ENCODE measurements around the gene DCBLD2.

Gene DCBLD2

DNA sequence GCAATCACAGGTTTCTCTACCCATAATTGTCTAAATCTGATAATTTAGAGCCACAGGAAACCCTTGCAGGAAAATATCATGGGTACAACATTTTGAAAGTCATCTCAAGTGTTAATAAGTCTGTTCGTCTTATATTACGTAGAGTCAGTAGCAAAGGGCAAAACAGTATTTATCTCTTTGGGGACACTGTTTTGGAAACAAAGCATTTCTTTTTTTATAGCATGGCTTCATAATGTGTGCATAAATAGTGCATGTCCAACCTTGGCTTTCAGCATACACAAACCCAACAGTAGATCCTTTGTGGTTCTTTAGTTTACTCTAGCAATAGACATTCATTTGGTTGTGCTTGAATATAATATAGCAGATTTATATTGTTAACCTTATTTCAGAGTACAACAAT, 114.3 kb downstream of the DCBLD2 start:
- Histone ChIP-seq H3K4me3 (no peak overlapping the region), H3K27me3 (ENCODE audit: low read depth) (no peaks in the 10 kb centered on the region), H3K4me1 (no peaks in the 10 kb centered on the region), H3K9me3 (no peaks in the 10 kb centered on the region), H3K36me3 (replicated peaks) (no peaks in the 10 kb centered on the region)
- DNase-seq (ENCODE audit: low spot score in 2 of 2) = no peak
- in situ Hi-C loops (cut with MboI; ENCODE audit: low sequenced_read_pairs) = no loop called here

DNA sequence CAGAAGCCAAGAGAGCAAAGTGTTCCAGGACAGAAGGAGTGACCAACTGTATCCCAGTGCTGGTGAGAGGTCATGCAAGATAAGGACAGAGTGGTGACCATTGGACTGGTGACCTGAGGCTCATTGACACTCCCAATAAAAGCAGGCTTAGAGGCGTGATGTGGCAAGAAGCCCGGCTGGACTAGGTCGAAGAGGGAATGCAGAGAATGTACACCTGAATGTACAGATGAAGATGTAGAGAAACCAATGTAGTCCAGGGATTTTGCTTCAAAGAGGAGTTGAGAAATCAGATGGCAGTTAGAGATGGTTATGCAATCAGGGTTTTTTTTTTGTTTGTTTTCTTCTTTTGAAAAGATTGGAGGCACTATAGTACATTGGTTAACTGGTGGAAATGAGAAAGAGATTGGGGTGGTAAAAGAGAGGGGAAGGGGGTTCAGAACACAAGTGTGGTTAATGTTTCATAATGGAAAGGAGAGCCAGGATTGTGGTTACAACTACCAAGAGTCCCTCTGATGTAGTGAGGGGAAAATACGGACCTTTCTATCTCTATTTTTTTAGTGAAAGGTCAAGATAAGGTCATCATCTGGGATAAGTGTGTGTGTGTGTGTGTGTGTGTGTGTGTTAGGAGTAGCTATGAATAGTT, 115.0 kb downstream of the DCBLD2 start:
- Histone ChIP-seq H3K4me1 (no peaks in the 10 kb centered on the region), H3K4me3 (no peak overlapping the region), H3K27me3 (ENCODE audit: low read depth) (no peaks in the 10 kb centered on the region), H3K36me3 (replicated peaks) (no peaks in the 10 kb centered on the region), H3K9me3 (no peaks in the 10 kb centered on the region)
- in situ Hi-C loops (cut with MboI; ENCODE audit: low sequenced_read_pairs) = no loop called here
- DNase-seq (ENCODE audit: low spot score in 2 of 2) = no peak

DNA sequence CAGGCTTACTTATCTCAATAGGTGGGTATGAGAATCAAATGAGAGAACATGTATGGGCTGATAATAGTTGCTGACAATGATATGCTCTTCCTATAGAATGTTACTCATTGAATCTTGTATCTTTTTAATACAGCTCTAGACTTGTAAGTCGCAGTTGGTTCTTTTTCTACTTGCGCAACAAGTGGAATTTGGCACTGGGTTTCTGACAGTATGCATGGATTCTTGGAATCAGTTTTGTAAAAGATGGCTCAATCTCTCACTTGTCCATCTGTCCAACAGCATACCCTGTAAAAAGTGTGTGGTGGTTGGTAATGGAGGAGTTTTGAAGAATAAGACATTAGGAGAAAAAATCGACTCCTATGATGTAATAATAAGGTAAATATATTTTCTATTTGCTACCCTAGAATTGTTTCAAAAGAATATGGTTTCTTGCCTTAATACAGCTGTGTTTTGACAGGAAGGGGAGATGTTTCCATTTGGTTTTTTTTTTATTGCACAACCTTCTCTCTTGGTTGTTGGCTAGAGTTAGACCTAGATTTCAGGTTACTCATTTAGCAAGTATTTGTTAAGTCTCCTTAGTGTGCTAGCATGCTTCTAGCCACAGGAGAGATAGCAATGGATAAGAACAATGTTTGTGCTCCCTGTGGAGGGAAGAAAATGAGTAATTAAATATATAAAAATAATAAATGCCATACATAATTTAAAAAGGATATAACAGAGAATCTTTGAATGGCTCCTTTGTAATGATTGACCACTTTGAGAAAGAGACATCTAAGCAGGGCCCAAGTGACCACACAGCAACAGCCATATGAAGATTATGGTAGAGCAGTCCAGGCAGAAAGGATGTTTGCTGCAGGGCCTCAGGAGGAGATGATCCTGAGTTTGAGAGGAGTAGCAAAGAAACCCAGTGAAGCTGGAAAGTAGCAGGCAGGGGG, 116.6 kb downstream of the DCBLD2 start:
- Histone ChIP-seq H3K27me3 (ENCODE audit: low read depth) (no peaks in the 10 kb centered on the region), H3K4me1 (no peaks in the 10 kb centered on the region), H3K9me3 (no peaks in the 10 kb centered on the region), H3K36me3 (replicated peaks) (no peaks in the 10 kb centered on the region), H3K4me3 (no peak overlapping the region)
- DNase-seq (ENCODE audit: low spot score in 2 of 2) = no peak
- in situ Hi-C loops (cut with MboI; ENCODE audit: low sequenced_read_pairs) = no loop called here

DNA sequence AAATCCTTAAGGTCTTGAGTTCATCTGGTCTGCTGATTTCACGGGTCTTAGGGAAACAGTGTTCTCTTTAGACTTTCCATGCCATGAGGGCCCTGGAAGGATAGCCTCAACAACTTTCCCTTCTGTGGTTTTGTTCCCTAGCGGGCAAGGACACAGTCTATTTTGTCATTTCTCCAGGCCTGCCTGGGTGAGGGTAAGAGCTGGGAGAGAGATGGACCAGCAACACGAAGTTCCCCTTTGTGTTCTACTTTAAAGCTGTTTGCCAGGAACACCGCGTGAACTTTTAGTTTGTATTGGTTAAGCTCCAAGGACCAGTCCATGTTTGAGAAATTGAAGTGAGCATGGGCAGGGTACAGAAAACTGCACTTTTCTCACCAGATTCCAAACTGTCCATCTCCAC, 117.5 kb downstream of the DCBLD2 start:
- Histone ChIP-seq H3K27me3 (ENCODE audit: low read depth) (no peaks in the 10 kb centered on the region), H3K4me3 (no peak overlapping the region), H3K9me3 (no peaks in the 10 kb centered on the region), H3K36me3 (replicated peaks) (no peaks in the 10 kb centered on the region), H3K4me1 (no peaks in the 10 kb centered on the region)
- in situ Hi-C loops (cut with MboI; ENCODE audit: low sequenced_read_pairs) = no loop called here
- no peak for DNase-seq (ENCODE audit: low spot score in 2 of 2)

DNA sequence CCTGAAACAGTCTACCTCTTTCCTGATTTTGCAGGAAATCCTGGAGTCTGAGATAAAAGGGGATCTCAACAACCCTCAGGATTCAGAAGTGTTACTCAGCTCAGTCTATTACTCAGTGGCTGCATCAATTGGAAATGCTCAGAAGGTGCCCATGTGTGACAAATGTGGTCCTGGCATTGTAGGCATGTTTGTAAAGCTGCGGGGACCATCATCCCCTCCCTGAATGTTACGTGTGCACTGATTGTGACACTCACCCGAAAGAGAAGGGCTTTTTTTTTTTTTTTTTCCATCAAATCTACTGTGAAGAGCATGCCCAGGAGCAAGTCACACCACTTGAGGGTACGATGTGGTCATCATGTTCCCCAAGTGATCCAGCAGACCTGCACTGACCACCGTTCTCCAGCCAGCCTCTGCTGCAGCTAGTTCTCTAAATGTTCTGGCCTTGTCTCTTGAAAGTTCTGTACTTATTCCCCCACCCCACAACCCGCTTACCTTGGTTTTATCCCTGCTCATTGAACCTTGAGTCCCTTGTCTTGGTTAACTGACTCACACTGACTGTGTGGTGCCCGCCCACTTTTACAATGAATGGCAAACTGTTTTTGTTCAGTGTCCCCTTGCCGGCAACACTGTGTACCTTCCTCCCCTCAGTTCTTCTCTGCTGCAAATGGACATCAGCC, 118.5 kb downstream of the DCBLD2 start:
- Histone ChIP-seq H3K36me3 (replicated peaks) (no peaks in the 10 kb centered on the region), H3K27me3 (ENCODE audit: low read depth) (no peaks in the 10 kb centered on the region), H3K9me3 (no peaks in the 10 kb centered on the region), H3K4me1 (no peaks in the 10 kb centered on the region), H3K4me3 (no peak overlapping the region)
- no peak for DNase-seq (ENCODE audit: low spot score in 2 of 2)
- in situ Hi-C loops (cut with MboI; ENCODE audit: low sequenced_read_pairs) = no loop called here

DNA sequence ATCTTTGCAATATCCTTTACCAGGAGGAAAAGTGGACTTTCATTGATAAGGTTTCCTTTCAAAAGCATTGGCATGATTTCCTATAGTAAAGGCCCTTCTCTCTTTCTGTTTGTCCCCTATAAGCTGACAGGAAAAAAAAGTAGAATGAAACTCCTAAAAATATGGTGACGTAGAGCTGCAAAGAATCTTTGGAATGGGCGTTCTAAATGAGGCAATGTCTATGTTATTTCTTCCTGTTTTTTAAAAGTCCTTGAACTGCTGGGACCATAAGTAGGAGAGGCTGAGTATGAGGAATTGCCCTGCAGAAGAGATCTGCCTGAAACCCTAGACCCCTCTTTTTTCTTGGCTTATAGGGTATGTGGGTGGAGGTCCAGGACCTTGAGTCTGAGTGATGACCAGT, 121.2 kb downstream of the DCBLD2 start:
- no peak for DNase-seq (ENCODE audit: low spot score in 2 of 2)
- no peaks in the 10 kb centered on the region for H3K36me3 ChIP-seq (replicated peaks)
- H3K4me1 ChIP-seq = no peaks in the 10 kb centered on the region
- H3K27me3 ChIP-seq (ENCODE audit: low read depth) = no peaks in the 10 kb centered on the region
- H3K4me3 ChIP-seq = no peak overlapping the region
- in situ Hi-C loops (cut with MboI; ENCODE audit: low sequenced_read_pairs) = no loop called here
- no peaks in the 10 kb centered on the region for H3K9me3 ChIP-seq

DNA sequence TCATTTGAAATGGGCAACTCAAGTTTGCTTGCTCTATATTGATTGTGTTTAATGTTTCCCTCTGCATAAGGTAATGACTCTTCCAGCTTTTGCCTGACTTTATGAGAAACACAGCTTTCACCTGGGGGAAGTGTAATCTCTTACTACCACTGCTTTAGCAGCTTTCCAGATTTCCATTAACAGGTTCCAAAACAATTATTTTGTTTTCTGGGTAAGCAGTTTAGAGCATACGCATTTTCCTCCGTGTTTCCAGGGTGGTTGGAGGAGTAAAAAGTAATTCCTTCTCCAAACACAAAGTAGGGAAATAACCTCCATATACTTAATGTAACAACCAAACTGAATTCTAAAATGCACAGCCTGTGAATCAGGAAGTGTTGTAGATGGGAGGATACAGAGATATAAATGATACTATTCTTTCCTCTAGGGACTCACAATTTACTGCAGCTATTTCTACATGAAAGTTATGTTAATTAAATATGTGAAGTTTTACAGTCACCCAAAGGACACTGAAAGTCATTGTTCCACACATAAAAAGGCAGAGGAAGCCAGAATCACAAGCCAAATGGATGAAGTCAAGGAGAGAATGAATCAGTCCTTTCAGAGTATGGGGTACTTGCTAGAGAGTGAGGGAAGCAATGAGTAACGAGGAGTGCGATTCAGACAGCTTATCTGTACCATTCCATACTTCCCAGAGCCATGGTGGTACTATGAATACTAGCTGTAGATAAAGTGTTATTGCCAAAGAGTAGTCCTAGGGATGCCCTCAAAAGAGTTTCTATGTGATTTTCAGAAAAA, 121.8 kb downstream of the DCBLD2 start:
- no peak for DNase-seq (ENCODE audit: low spot score in 2 of 2)
- Histone ChIP-seq H3K36me3 (replicated peaks) (no peaks in the 10 kb centered on the region), H3K9me3 (no peaks in the 10 kb centered on the region), H3K4me3 (no peak overlapping the region), H3K27me3 (ENCODE audit: low read depth) (no peaks in the 10 kb centered on the region), H3K4me1 (no peaks in the 10 kb centered on the region)
- in situ Hi-C loops (cut with MboI; ENCODE audit: low sequenced_read_pairs) = no loop called here

DNA sequence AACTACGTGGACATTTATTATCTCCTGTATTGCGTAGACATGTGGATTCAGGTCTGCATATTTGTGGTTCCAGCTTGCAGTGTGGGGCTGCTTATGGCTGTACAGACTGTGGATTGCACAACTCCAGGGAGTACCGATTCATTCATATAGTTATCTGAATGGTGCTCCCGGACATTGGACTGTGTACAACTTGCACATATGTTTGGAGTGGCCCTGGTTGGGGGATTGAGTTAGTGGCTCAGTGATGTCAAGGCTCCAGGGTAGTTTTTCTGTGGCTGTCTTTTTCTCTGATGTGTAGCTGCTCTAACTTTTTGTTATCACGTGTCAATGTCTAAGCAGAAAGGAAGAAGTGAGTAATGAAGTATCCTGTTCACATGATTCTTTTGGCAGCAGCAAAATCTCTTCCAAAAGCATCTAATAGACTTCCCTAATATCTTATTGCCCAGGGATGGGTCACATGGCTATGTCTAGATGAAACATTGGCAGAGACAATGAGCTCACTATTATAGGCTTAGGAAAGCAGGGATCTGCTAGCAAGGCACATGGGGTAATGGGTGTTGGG, 122.6 kb downstream of the DCBLD2 start:
- H3K4me1 ChIP-seq = no peaks in the 10 kb centered on the region
- in situ Hi-C loops (cut with MboI; ENCODE audit: low sequenced_read_pairs) = no loop called here
- DNase-seq (ENCODE audit: low spot score in 2 of 2) = no peak
- no peaks in the 10 kb centered on the region for H3K36me3 ChIP-seq (replicated peaks)
- no peaks in the 10 kb centered on the region for H3K9me3 ChIP-seq
- H3K27me3 ChIP-seq (ENCODE audit: low read depth) = no peaks in the 10 kb centered on the region
- H3K4me3 ChIP-seq = no peak overlapping the region

DNA sequence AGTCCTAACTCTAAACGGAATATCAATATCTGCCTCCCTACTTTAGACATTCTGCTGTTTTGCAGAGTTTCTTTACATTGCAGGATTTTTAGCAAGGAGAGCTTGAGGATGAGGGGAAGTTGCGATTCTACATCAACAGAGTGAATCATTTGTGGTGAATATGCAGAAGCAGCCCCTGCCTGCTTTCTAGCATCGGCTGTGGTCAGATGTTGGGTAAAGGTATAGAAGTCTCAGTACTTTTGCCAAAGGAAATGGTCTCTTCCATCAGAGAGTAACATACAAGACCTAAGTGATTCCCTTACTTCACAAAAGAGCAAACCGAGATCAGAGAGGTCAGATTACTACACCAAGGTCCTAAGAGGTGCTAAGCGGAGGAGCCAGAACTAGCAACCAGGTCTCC, 123.1 kb downstream of the DCBLD2 start:
- no peak for DNase-seq (ENCODE audit: low spot score in 2 of 2)
- H3K27me3 ChIP-seq (ENCODE audit: low read depth) = no peaks in the 10 kb centered on the region
- no peaks in the 10 kb centered on the region for H3K9me3 ChIP-seq
- H3K4me3 ChIP-seq = no peak overlapping the region
- no peaks in the 10 kb centered on the region for H3K36me3 ChIP-seq (replicated peaks)
- no peaks in the 10 kb centered on the region for H3K4me1 ChIP-seq
- in situ Hi-C loops (cut with MboI; ENCODE audit: low sequenced_read_pairs) = no loop called here

DNA sequence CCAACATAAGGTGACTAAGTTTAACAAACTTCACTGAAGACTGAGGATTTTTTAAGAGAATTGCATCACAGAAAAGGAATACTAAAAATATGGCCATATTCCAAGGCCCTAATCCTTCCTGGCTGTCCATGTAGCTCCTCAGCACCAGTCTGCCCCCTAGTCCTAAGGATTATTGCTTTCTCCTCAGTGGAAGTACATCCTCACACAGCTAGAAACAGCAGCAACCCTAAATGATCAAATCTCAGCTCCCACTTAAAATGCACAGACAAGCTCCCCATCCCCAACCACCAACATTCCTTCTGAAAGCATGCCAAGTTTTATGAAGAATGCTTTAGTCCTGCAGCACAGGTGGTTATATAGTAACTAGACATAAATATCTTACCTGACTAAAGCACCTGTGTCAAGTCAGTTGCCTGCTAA, 123.7 kb downstream of the DCBLD2 start:
- no peak for DNase-seq (ENCODE audit: low spot score in 2 of 2)
- no peaks in the 10 kb centered on the region for H3K4me1 ChIP-seq
- H3K4me3 ChIP-seq = no peak overlapping the region
- no peaks in the 10 kb centered on the region for H3K27me3 ChIP-seq (ENCODE audit: low read depth)
- in situ Hi-C loops (cut with MboI; ENCODE audit: low sequenced_read_pairs) = no loop called here
- no peaks in the 10 kb centered on the region for H3K36me3 ChIP-seq (replicated peaks)
- no peaks in the 10 kb centered on the region for H3K9me3 ChIP-seq

DNA sequence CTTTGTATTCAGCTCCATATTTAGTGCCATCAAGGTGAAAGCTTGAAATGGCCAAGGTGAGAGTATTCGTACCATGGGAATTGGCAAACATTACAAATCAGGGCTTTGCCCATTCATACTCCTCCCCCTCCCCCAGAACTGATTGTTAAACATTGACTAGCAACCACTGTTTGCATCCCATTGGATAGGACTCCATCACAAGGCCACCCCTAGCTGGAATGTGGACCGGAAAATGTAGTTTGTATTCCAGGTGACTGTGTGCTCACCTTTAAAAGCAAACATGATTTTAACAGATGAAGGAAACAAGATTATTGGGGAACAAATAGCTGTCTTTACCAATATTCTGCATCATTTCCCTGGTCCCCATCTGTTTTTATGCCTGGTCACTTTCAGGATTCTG, 124.2 kb downstream of the DCBLD2 start:
- Histone ChIP-seq H3K9me3 (no peaks in the 10 kb centered on the region), H3K27me3 (ENCODE audit: low read depth) (no peaks in the 10 kb centered on the region), H3K4me3 (no peak overlapping the region), H3K36me3 (replicated peaks) (no peaks in the 10 kb centered on the region), H3K4me1 (no peaks in the 10 kb centered on the region)
- DNase-seq (ENCODE audit: low spot score in 2 of 2) = no peak
- in situ Hi-C loops (cut with MboI; ENCODE audit: low sequenced_read_pairs) = no loop called here

DNA sequence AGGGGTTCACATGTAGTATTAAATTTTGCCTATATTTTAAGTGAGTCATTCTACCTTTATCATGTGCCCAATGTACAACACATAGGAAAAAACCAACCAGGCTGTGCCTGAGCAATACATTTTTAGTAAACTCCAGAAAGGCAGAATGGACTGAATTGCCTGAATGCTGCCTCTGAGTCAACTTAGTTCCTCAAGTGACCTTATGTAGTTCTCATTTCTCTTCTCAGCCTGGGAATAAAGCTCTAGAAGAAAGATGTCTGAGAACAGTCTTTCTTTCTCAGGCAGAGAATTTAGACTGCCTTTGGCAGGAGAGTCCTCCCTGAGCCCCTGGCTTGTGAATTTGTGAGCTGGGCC, 125.4 kb downstream of the DCBLD2 start:
- H3K27me3 ChIP-seq (ENCODE audit: low read depth) = no peaks in the 10 kb centered on the region
- no peaks in the 10 kb centered on the region for H3K4me1 ChIP-seq
- no peak overlapping the region for H3K4me3 ChIP-seq
- DNase-seq (ENCODE audit: low spot score in 2 of 2) = no peak
- no peaks in the 10 kb centered on the region for H3K9me3 ChIP-seq
- in situ Hi-C loops (cut with MboI; ENCODE audit: low sequenced_read_pairs) = no loop called here
- H3K36me3 ChIP-seq (replicated peaks) = no peaks in the 10 kb centered on the region

DNA sequence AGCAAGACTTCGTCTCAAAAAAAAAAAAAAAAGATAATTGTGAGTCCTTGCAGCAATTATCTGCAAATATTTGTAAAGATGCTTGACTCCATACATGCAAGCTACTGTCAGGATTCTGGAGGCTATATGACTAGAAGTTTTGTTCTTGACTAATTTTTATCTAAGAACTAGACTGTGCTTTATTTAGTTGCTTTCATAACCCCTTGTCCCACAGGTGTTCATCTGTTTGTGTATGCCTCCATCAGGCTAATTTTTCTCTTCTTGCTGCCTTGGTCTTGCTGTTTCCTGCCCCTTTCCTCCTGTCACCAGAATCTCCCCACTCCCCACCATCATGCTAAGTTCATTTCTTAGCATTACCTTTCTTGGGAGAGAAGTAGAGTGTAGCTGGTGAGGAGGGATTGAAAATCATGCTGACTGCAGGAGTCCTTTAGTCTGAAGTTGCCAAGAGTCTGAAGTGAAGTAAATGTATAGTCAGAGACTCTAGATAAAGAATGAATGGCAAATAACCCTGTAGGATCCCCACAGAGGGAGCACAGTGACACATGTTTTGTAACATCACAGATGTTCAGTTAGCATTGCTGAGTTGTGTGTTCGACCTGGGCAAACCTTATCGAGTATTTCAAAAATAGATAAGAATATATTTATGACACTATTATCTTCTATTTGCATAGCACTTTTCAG, 125.9 kb downstream of the DCBLD2 start:
- no peak overlapping the region for H3K4me3 ChIP-seq
- H3K9me3 ChIP-seq = no peaks in the 10 kb centered on the region
- in situ Hi-C loops (cut with MboI; ENCODE audit: low sequenced_read_pairs) = no loop called here
- no peak for DNase-seq (ENCODE audit: low spot score in 2 of 2)
- H3K27me3 ChIP-seq (ENCODE audit: low read depth) = no peaks in the 10 kb centered on the region
- H3K36me3 ChIP-seq (replicated peaks) = no peaks in the 10 kb centered on the region
- no peaks in the 10 kb centered on the region for H3K4me1 ChIP-seq

Measured in HAP-1 (cell line).